ENCODE measurements around the gene GRHPR.

GRHPR gene

DNA sequence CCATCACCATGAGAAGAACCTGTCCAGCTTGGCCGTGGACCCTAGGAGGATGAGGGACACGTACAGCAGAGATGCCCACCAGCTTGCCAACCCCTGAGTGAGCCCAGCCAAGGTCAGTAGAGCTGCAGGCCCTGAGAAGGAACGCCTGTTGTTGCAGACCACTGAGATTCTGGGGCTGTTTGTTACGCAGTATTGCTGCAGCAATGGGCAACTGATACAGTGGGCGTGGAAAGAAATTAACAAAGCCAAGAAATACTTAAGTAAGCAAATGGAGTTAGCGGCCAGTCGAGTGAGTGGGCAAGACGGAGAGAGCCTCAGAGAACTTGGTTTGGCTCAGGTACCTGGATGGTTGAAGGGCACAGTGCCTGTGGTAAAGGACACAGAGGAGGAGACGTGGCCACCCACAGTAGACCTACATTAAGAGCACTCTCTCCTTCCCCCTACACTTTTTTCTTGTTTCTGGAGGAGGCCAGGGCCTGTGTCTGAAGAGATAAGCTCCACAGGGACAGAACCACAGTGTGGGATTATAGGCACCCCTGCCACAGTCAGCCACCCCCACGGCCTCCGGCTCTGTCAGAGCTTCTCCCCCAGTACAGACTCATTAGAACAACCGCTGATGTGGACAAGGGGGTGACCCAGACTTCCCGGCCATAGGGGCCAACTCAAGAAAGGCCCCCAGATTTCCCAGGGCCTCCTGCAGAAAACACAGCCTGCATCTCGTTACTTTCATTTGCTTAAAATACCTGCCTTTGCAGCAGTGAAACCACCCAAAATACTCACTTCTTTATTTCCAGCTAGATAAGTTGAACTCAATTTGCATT, 40.1 kb upstream of the GRHPR start:
- Histone ChIP-seq H3K4me3 (replicated peaks; ENCODE audit: insufficient read depth, low read length) (no peak overlapping the region), H3K27me3 (ENCODE audit: insufficient read depth, poor library complexity, severe bottlenecking) (no peaks in the 10 kb centered on the region), H3K27ac (replicated peaks) (no peak overlapping the region)
- TF ChIP-seq POLR2AphosphoS5 (IDR thresholded peaks at IDR 0.05; ENCODE audit: low read depth) (no peak), CTCF (IDR thresholded peaks at IDR 0.05; ENCODE audit: insufficient read depth, low read length) (no peak), GABPA (IDR thresholded peaks at IDR 0.05; ENCODE audit: low read depth) (no peak)
- DNase-seq (ENCODE audit: low read depth in 1 of 2, low spot score in 1 of 2): no peak

- DNase-seq (ENCODE audit: low read depth in 1 of 2, low spot score in 1 of 2): no peak
- H3K27me3 ChIP-seq (ENCODE audit: insufficient read depth, poor library complexity, severe bottlenecking): no peaks in the 10 kb centered on the region
- no peak overlapping the region for H3K27ac ChIP-seq (replicated peaks)
- no peak overlapping the region for H3K4me3 ChIP-seq (replicated peaks; ENCODE audit: insufficient read depth, low read length)
- TF ChIP-seq REST (IDR thresholded peaks at IDR 0.05; ENCODE audit: insufficient replicate concordance, low read depth) (no peak), GABPA (IDR thresholded peaks at IDR 0.05; ENCODE audit: low read depth) (no peak), SPI1 (IDR thresholded peaks at IDR 0.05; ENCODE audit: borderline replicate concordance, low read depth) (no peak), POLR2AphosphoS5 (IDR thresholded peaks at IDR 0.05; ENCODE audit: low read depth) (no peak), CTCF (IDR thresholded peaks at IDR 0.05; ENCODE audit: insufficient read depth, low read length) (no peak)
These were observed 39.5 kb upstream of the GRHPR start for GRCh38 chr9:37382982-37383357.

- no peak overlapping the region for H3K27ac ChIP-seq (replicated peaks)
- no peak for TF ChIP-seq REST (IDR thresholded peaks at IDR 0.05; ENCODE audit: insufficient replicate concordance, low read depth)
- no peak for TF ChIP-seq CTCF (IDR thresholded peaks at IDR 0.05; ENCODE audit: insufficient read depth, low read length)
- no peak for TF ChIP-seq SPI1 (IDR thresholded peaks at IDR 0.05; ENCODE audit: borderline replicate concordance, low read depth)
- no peak for TF ChIP-seq POLR2AphosphoS5 (IDR thresholded peaks at IDR 0.05; ENCODE audit: low read depth)
- TF ChIP-seq GABPA (IDR thresholded peaks at IDR 0.05; ENCODE audit: low read depth): no peak
- no peak overlapping the region for H3K4me3 ChIP-seq (replicated peaks; ENCODE audit: insufficient read depth, low read length)
These were observed 39.1 kb upstream of the GRHPR start for GRCh38 chr9:37383393-37383792.

More at GRCh38 chr9:37383393-37383792, 39.1 kb upstream of the GRHPR start:
- no peak for DNase-seq (ENCODE audit: low read depth in 1 of 2, low spot score in 1 of 2)
- H3K27me3 ChIP-seq (ENCODE audit: insufficient read depth, poor library complexity, severe bottlenecking): no peaks in the 10 kb centered on the region

All from HL-60 (cell line).